NCI-H2081 treated with DMSO at 0.1 percent for 48 hours (cell line): ENCODE data around the gene TMEM132D.

ENCODE experiments used
- DNase-seq: peaks from one replicate; lab custom pipeline; 2025; lab: John Stamatoyannopoulos, UW

TMEM132D gene

GRCh38 chr12:129184127-129184928, 719.5 kb downstream of the TMEM132D start:
- DNase-seq: no peak

- no peak for DNase-seq
These were observed 723.8 kb downstream of the TMEM132D start for GRCh38 chr12:129179941-129180553.

DNA sequence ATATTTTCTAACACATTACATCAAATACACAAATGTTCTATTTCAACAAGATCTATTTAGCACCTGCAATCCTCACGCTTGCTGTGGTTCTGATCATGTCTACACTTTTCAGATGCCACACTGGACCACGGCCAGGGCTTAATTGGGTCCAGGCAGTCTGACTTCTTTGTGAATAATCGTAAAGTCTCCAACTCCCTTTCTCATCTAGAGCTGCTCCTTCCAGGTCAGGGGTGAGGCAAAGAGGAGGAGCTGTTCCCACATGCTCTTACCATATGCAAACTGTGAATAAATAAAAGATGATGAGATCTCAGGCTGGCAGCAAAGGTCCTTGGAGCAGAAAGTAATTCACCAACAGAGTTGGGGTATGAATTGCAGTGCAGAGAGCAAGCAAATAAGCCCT, 733.9 kb downstream of the TMEM132D start:
- DNase-seq: no peak

DNA sequence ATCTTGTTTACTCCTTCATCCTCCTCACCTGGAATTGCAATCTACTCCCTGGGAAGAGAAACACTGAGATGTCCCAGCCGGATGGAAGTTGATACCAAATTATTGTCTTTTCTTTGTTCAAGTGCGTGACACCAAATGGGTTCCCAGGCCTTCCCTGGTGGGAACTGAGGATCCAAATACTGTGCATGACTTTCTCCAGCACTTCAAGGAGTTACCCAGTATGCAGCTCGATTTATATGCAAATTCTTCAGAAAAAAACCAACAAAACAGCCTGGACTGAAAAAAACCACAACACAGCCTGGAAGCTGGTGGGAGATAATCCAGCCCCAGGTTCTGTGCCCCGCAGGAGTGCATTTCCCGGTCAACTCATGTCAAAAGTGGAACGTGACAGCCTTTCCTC, 740.0 kb downstream of the TMEM132D start:
- DNase-seq: no peak

GRCh38 chr12:129163461-129163860, 740.4 kb downstream of the TMEM132D start:
- no peak for DNase-seq

DNA sequence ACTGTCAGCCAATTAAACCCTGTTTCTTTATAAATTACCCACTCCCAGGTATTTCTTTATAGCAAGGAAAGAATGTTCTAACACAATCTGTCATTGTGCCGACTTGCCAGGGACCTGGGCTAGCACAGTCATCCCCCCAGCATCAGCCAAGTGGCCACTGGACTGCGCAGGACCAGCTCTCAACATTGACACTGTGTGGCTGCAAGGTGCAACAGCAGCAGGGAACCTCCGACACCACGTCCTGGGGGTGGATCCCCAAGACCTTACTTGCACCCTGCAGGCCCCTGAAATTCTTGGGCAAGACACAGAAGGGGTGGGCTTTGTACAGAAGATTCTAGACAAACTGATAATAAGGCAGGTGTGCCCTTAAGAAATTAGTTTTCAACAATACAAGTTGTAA, 741.0 kb downstream of the TMEM132D start:
- no peak for DNase-seq

GRCh38 chr12:129161511-129161910, 742.3 kb downstream of the TMEM132D start:
- no peak for DNase-seq

- no peak for DNase-seq
These were observed 743.5 kb downstream of the TMEM132D start for GRCh38 chr12:129160282-129160681.

DNA sequence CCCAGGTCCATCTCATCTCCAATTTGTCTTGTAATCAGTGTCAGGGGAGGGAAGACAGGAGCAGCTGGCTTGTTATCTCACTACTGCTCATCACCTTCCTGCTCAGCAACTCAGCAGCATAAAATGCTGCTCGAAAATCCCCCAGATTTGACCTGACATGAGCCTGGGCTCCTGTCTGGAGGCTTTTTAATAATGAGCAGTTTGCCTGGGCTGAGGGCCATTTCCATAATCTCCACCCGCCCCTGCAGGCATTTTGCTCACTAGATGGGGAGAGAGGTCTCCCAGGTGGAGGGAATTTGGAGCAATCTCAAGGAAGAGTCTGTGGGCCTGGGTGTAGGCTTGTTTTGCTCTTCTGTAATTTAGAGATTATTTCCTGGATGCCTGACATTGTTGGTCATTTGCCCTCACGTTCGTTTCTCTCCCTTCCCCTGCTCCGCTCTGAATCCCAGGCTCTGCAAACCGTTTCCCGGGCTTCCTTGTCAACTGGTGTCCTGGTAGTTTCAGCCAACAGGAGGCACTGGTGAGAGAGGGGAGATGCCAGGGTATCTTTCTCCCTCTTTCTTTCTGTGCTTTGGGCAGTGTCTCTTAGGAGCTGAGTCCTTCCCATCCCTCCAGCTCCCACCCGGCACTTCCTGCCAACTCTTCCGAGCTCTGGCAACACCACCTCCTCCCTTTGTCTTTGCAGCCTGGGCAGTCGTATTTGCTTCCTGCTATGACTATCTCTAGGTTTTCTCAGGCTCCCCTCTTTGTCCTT, 751.3 kb downstream of the TMEM132D start:
- no peak for DNase-seq

GRCh38 chr12:129150721-129151120, 753.1 kb downstream of the TMEM132D start:
- DNase-seq: no peak

DNA sequence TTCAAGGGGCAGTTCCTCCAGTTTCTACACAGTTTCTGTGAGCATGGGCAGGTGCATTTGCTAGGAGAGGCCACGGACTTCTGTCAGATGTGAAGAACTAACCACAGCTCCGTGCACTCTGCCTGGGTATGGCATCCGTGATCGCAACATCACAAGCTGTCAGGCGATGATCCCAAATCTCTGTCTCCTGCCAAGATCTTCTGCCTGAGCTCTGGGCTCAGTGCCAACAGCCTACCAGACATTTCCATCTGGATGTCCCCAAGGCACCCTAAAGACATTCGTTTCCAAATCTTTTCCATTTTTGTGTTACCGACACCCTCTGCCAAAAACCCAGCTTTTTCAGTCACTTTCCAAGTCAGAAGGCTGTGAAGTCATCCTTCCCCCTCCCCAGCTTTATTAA, 758.4 kb downstream of the TMEM132D start:
- no peak for DNase-seq

GRCh38 chr12:129138776-129139175, 765.0 kb downstream of the TMEM132D start:
- no peak for DNase-seq

DNA sequence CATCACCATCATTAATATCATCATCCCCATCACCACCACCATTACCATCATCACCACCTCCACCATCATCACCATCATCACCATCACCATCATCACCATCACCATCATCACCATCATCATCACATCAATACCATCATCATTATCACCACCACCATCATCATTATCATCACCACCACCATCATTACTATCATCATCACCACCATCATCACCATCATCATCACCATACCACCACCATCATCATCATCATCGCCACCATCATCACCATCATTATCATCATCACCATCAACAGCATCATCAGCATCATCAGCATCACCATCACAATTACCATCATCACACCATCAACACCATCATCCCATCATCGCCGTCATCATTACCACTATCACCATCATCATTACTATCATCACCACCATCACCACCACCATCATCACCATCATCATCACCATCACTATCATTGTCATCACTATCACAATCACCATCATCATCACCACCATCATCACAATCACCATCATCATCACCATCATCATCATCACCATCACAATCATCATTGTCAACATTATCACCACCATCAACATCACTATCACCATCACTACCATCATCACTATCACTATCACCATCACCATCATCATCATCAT, 767.0 kb downstream of the TMEM132D start:
- no peak for DNase-seq

- no peak for DNase-seq
These were observed 776.1 kb downstream of the TMEM132D start for GRCh38 chr12:129127771-129128170.

DNA sequence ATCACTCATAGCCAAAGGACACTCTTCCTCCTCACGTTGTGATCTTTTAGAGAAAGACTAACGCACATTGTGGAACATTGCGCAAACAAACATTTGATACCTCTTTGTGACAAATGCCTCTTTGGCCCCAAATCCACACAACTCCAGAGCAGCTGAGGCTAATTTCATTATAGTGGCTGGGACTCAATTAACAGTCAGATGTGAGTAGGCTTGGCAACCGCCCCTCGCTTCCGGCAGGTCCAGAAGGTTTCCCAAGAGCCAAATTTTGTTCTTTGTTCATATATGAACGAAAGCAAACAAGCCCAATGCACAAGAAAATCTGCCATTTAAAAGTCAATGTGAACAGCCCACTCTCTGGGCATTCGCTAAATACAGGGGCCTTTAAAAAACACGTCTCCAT, 776.6 kb downstream of the TMEM132D start:
- DNase-seq: no peak

GRCh38 chr12:129119537-129119936, 784.3 kb downstream of the TMEM132D start:
- DNase-seq: no peak

- DNase-seq: no peak
These were observed 788.3 kb downstream of the TMEM132D start for GRCh38 chr12:129115558-129115957.

- DNase-seq: no peak
These were observed 793.2 kb downstream of the TMEM132D start for GRCh38 chr12:129110575-129110974.

DNA sequence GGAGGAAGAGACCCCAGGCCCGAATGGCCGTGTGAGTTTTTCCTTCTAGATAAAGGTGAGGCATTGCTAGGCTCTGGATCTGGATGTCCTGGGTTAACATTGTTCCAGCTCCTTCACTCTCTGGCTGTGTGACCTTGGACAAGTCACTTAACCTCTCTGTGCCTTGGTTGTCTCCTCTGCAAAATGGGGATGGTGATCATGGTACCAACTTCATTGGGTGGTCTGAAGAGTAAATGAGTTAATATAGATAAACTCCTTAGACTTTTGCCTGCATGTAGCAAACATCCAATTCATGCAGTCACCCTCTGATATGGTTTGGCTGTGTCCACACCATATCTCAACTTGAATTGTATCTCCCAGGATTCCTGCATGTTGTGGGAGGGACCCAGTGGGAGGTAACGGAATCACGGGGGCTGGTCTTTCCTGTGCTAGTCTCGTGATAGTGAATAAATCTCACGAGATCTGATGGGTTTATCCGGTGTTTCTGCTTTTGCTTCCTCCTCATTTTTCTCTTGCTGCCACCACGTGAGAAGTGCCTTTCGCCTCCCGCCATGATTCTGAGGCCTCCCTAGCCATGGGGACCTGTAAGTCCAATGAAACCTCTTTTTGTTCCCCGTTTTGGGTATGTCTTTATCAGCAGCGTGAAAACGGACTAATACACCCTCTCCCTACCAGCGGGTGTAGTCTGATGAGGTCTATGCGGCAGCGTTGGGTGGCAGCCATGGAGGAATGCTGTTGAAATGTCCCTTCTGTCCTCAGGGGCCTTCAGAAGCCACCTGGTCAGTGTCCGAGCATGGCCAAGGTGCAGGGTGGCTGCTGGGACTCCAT, 794.4 kb downstream of the TMEM132D start:
- DNase-seq: no peak

DNA sequence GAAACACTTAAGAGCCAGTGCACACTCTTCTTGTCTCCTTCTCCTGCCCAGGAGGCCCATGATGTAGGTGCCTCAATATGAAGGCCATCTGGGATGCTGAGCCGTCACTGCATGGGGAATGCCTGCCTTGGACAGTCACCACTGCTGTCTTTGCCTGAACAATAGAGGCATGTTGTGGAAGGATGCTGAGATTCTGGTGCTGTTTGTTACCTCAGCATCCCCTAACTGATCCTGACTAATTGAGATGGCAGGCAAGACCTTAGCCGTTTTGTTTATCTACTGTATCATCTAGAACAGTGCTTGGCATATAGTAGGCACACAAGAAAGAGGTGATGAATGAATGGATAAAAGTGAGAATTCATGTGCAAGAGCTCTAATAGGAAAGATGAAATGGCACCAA, 797.1 kb downstream of the TMEM132D start:
- no peak for DNase-seq

DNA sequence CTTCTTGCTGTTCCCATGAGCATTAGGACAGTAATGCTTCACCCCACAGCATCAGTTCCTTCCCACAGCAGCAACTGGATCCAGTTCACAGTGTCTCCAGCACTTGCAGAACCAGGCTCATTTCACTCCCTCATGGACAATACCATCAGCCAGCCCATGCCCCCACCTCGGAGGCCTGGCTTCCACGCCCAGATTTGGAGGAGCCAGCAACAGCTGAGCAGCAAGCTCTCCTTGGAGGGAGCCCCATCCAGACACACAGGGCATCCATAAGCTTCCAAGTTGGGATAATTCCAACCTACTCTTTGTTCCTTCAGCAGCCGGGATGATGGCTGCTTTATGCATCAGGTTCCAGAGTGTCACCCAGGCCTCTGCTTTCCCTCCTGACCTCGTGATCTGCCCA, 800.6 kb downstream of the TMEM132D start:
- DNase-seq: no peak

DNA sequence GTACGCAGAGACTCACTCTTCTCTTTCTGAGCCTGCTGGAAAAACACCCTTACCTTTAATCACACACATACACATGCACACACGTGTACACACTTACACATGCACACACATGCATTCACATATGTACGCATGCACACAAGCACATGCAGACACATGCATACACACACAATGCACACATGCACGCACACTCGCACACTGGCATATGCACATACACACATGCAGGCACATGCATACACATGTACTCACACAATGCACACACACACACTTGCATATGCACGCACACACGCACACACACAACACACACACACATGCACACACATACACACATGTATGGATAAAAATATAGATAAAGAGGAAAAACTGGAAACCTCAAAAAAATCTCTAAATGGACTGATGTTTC, 801.6 kb downstream of the TMEM132D start:
- DNase-seq: no peak
